Neural progenitor cell (in vitro differentiated cells): ENCODE results near the gene UNC5A. TPM values are rescaled to one million over a fixed set of nuclear protein-coding genes. Genes with fewer than 3 reads are reported as not detected.

Experiments
- DNase-seq: peaks from one replicate; pipeline ENCODE4 v3.0.0-alpha.2; 2016; ENCODE audit warnings: low spot score
- H2AFZ ChIP-seq: fragments of 200-600 bp; sonication (generic); replicated peaks from 2 replicates; pipeline ENCODE4 v1.6.1; 2016; ENCODE audit warnings: antibody characterized with exemption
- H3F3A ChIP-seq: fragments of 200-600 bp; sonication (generic); 2 replicates; pipeline ENCODE4 v1.6.1; 2016; ENCODE audit warnings: antibody characterized with exemption, low read depth
- H3K27ac ChIP-seq: fragments of 200-600 bp; sonication (generic); 2 replicates; pipeline ENCODE4 v1.5.1; 2016; ENCODE audit warnings: mild to moderate bottlenecking
- H3K27me3 ChIP-seq: fragments of 200-600 bp; sonication (generic); 2 replicates; pipeline ENCODE4 v1.6.1; 2016; ENCODE audit warnings: mild to moderate bottlenecking, moderate library complexity
- H3K36me3 ChIP-seq: fragments of 200-600 bp; sonication (generic); 2 replicates; pipeline ENCODE4 v1.5.1; 2016
- H3K4me1 ChIP-seq: fragments of 200-600 bp; sonication (generic); 2 replicates; pipeline ENCODE4 v1.6.1; 2016; ENCODE audit warnings: mixed run types
- H3K4me2 ChIP-seq: fragments of 200-600 bp; sonication (generic); 2 replicates; pipeline ENCODE4 v1.6.1; 2016
- H3K4me3 ChIP-seq: fragments of 200-600 bp; sonication (generic); 2 replicates; pipeline ENCODE4 v1.5.1; 2016
- H3K79me2 ChIP-seq: fragments of 200-600 bp; sonication (generic); 2 replicates; pipeline ENCODE4 v1.6.1; 2016; ENCODE audit warnings: low read depth
- H3K9ac ChIP-seq: fragments of 200-600 bp; sonication (generic); 2 replicates; pipeline ENCODE4 v1.6.1; 2016
- H3K9me3 ChIP-seq: fragments of 200-600 bp; sonication (generic); 2 replicates; pipeline ENCODE4 v1.5.1; 2016; ENCODE audit warnings: low read depth
- H4K20me1 ChIP-seq: fragments of 200-600 bp; sonication (generic); 2 replicates; pipeline ENCODE4 v1.6.1; 2016; ENCODE audit warnings: low read depth
- H3K27ac Mint-ChIP-seq: 3 replicates; pipeline ENCODE4 v1.8.0; 2021; ENCODE audit warnings: mixed read lengths
- H3K27me3 Mint-ChIP-seq: 2 replicates; pipeline ENCODE4 v1.8.0; 2022; ENCODE audit warnings: low read depth, mild to moderate bottlenecking, inconsistent platforms, moderate library complexity, mixed read lengths; ENCODE audit not compliant: insufficient read depth
- H3K36me3 Mint-ChIP-seq: 3 replicates; pipeline ENCODE4 v1.8.0; 2021; ENCODE audit warnings: mixed read lengths
- H3K4me1 Mint-ChIP-seq: 3 replicates; pipeline ENCODE4 v1.8.0; 2021; ENCODE audit warnings: mixed read lengths
- H3K4me3 Mint-ChIP-seq: 3 replicates; pipeline ENCODE4 v1.8.0; 2021; ENCODE audit warnings: mild to moderate bottlenecking, moderate library complexity, mixed read lengths
- H3K9me3 Mint-ChIP-seq: 3 replicates; pipeline ENCODE4 v1.8.0; 2020; ENCODE audit warnings: mixed read lengths
- CTCF ChIP-seq: fragments of 200-600 bp; sonication (generic); IDR thresholded peaks from 2 replicates; pipeline ENCODE4 v1.5.1; 2017; ENCODE audit warnings: antibody characterized with exemption, mild to moderate bottlenecking
- EZH2 ChIP-seq: fragments of 200-600 bp; sonication (generic); IDR thresholded peaks from 2 replicates; pipeline ENCODE4 v1.6.1; 2017; ENCODE audit warnings: antibody characterized with exemption, mild to moderate bottlenecking, moderate library complexity
- EZH2phosphoT487 ChIP-seq: fragments of 200-600 bp; sonication (generic); IDR thresholded peaks from 2 replicates; pipeline ENCODE4 v1.6.1; 2017; ENCODE audit warnings: antibody characterized with exemption
- total RNA-seq: library from RNA; depleted of rRNA; stranded (reverse); fragments of >200 nt; gene quantifications from 2 replicates; pipeline ENCODE4 v1.2.3, GENCODE V29; 2015; ENCODE audit warnings: low replicate concordance

UNC5A gene
- total RNA-seq, 1 donor from 2014 or later, result 1.2 TPM

- Histone ChIP-seq H4K20me1 (peaks cover 40% of the 10 kb centered on the region), H3K4me2 (no peak overlapping the region), H3K4me3 (no peak overlapping the region), H3K79me2 (peaks cover 3% of the 10 kb centered on the region), H3K4me1 (peaks cover 29% of the 10 kb centered on the region), H3K9me3 (no peaks in the 10 kb centered on the region), H3K27ac (no peak overlapping the region), H3K36me3 (no peaks in the 10 kb centered on the region), H2AFZ (no peak overlapping the region), H3F3A (peaks cover 23% of the 10 kb centered on the region), H3K27me3 (no peaks in the 10 kb centered on the region), H3K9ac (no peak overlapping the region)
- Mint-ChIP-seq H3K4me1 (peaks cover 32% of the 10 kb centered on the region), H3K27ac (no peak overlapping the region), H3K27me3 (no peaks in the 10 kb centered on the region), H3K4me3 (no peak overlapping the region), H3K9me3 (no peaks in the 10 kb centered on the region), H3K36me3 (peaks cover 6% of the 10 kb centered on the region)
- TF ChIP-seq CTCF, result no peak
- no peak for TF ChIP-seq EZH2
- no peak for TF ChIP-seq EZH2phosphoT487
- DNase-seq, result no peak
Observed at GRCh38 chr5:176918613-176919012, 108.3 kb downstream of the UNC5A start.

GRCh38 chr5:176921714-176922113, 111.4 kb downstream of the UNC5A start:
- no peak overlapping the region for H3K9ac ChIP-seq
- no peak overlapping the region for H2AFZ ChIP-seq
- peaks cover 14% of the 10 kb centered on the region for H3K36me3 Mint-ChIP-seq
- H3K9me3 Mint-ChIP-seq, result no peaks in the 10 kb centered on the region
- no peaks in the 10 kb centered on the region for H3K27me3 Mint-ChIP-seq
- H4K20me1 ChIP-seq, result peaks cover 34% of the 10 kb centered on the region
- peaks cover 23% of the 10 kb centered on the region for H3F3A ChIP-seq
- peak overlapping the region; percentile 0 for H3K27ac Mint-ChIP-seq
- peaks cover 5% of the 10 kb centered on the region for H3K36me3 ChIP-seq
- DNase-seq, result peak; percentile 69
- no peaks in the 10 kb centered on the region for H3K27me3 ChIP-seq
- no peaks in the 10 kb centered on the region for H3K9me3 ChIP-seq
- H3K79me2 ChIP-seq, result peaks cover 3% of the 10 kb centered on the region
- peaks cover 35% of the 10 kb centered on the region for H3K4me1 Mint-ChIP-seq
- TF ChIP-seq CTCF, result no peak
- TF ChIP-seq EZH2, result no peak
- no peak for TF ChIP-seq EZH2phosphoT487
- peak overlapping the region; percentile 72 for H3K4me2 ChIP-seq
- no peak overlapping the region for H3K4me3 Mint-ChIP-seq
- H3K4me1 ChIP-seq, result peaks cover 29% of the 10 kb centered on the region
- peak overlapping the region; percentile 60 for H3K27ac ChIP-seq
- H3K4me3 ChIP-seq, result peak overlapping the region; percentile 21

GRCh38 chr5:176922817-176923216, 112.5 kb downstream of the UNC5A start:
- Mint-ChIP-seq H3K27ac (no peak overlapping the region), H3K4me3 (no peak overlapping the region), H3K4me1 (peaks cover 35% of the 10 kb centered on the region), H3K27me3 (no peaks in the 10 kb centered on the region), H3K36me3 (peaks cover 15% of the 10 kb centered on the region), H3K9me3 (no peaks in the 10 kb centered on the region)
- Histone ChIP-seq H3K27me3 (no peaks in the 10 kb centered on the region), H3K79me2 (peaks cover 3% of the 10 kb centered on the region), H3F3A (peaks cover 23% of the 10 kb centered on the region), H2AFZ (no peak overlapping the region), H3K36me3 (peaks cover 5% of the 10 kb centered on the region), H3K9me3 (no peaks in the 10 kb centered on the region), H4K20me1 (peaks cover 28% of the 10 kb centered on the region), H3K4me3 (peak overlapping the region; percentile 21), H3K4me1 (peaks cover 29% of the 10 kb centered on the region), H3K4me2 (peak overlapping the region; percentile 72), H3K27ac (peak overlapping the region; percentile 60), H3K9ac (no peak overlapping the region)
- DNase-seq, result peak; percentile 20
- TF ChIP-seq EZH2 (no peak), CTCF (no peak), EZH2phosphoT487 (no peak)
